ENCODE measurements around the gene TSC22D3.
"Not testable (repeated sequence)": the region's sequence is repeated elsewhere in the genome, so short reads cannot be mapped to it uniquely, and the experiment has no call there.

The TSC22D3 gene

GRCh38 chrX:107710617-107711391 lies 64.8 kb downstream of the TSC22D3 start:
- DNase-seq: peak; percentile 86 to 90

GRCh38 chrX:107709266-107709806 lies 66.3 kb downstream of the TSC22D3 start:
- DNase-seq: no peak

GRCh38 chrX:107708762-107709161 lies 66.8 kb downstream of the TSC22D3 start:
- DNase-seq: no peak

GRCh38 chrX:107707866-107708265 lies 67.7 kb downstream of the TSC22D3 start:
- no peak for DNase-seq

GRCh38 chrX:107706309-107706708 lies 69.3 kb downstream of the TSC22D3 start:
- no peak for DNase-seq

GRCh38 chrX:107704587-107704986 lies 71.0 kb downstream of the TSC22D3 start:
- no peak for DNase-seq

GRCh38 chrX:107704181-107704580 lies 71.4 kb downstream of the TSC22D3 start:
- DNase-seq: no peak

- DNase-seq: no peak
Observed at GRCh38 chrX:107701493-107702121, 74.0 kb downstream of the TSC22D3 start.

- no peak for DNase-seq
Observed at GRCh38 chrX:107700790-107701189, 74.8 kb downstream of the TSC22D3 start.

GRCh38 chrX:107700317-107700774 lies 75.2 kb downstream of the TSC22D3 start:
- DNase-seq: no peak

- DNase-seq: no peak
Observed at GRCh38 chrX:107699616-107700015, 76.0 kb downstream of the TSC22D3 start.

GRCh38 chrX:107691024-107691448 lies 84.6 kb downstream of the TSC22D3 start:
- DNase-seq: no peak

- DNase-seq: no peak
Observed at GRCh38 chrX:107687445-107687844, 88.1 kb downstream of the TSC22D3 start.

GRCh38 chrX:107686792-107687191 lies 88.8 kb downstream of the TSC22D3 start:
- no peak for DNase-seq

GRCh38 chrX:107686026-107686425 lies 89.6 kb downstream of the TSC22D3 start:
- DNase-seq: no peak

- DNase-seq: not testable (repeated sequence)
Observed at GRCh38 chrX:107685586-107685985, 90.0 kb downstream of the TSC22D3 start.

- peak in 1 of 2 donors; percentile 66 for DNase-seq
Observed at GRCh38 chrX:107684956-107685385, 90.6 kb downstream of the TSC22D3 start.

GRCh38 chrX:107683931-107684330 lies 91.7 kb downstream of the TSC22D3 start:
- no peak for DNase-seq

GRCh38 chrX:107683124-107683895 lies 92.3 kb downstream of the TSC22D3 start:
- DNase-seq: no peak

- no peak for DNase-seq
Observed at GRCh38 chrX:107682256-107682655, 93.3 kb downstream of the TSC22D3 start.

GRCh38 chrX:107678957-107679740 lies 96.4 kb downstream of the TSC22D3 start:
- DNase-seq: peak; percentile 76 to 81

- DNase-seq: peak in 1 of 2 donors; percentile 19
Observed at GRCh38 chrX:107677909-107678308, 97.7 kb downstream of the TSC22D3 start.
